Amniotic stem cell (primary cell): ENCODE data around the gene CNTN4.

Experiments used
- DNase-seq: peaks from one replicate; lab custom pipeline; 2025; lab: John Stamatoyannopoulos, UW

Gene CNTN4

GRCh38 chr3:3105246-3105645, 1006.6 kb downstream of the CNTN4 start:
- no peak for DNase-seq

DNA sequence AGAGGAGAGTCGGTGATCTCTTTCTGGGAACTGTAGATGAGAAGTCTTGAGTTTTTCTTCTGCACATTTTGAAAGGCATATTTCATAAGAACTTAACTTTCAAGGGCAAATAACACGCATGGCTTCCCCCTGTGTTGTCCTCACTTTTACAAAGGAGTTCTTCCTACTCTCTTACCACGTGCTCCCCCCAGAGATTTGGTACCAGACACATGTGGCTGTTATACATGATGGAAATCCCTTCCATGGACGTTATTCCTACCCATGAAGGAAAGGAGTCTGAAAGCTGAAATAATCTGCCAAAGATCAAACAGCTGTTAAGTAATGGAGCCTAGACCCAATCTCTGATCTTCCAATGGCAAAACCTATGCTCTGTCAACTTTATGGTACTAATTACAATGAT, 1007.1 kb downstream of the CNTN4 start:
- no peak for DNase-seq

GRCh38 chr3:3107181-3107580, 1008.5 kb downstream of the CNTN4 start:
- no peak for DNase-seq
